GM18502 (cell line): ENCODE measurements around the gene BCAS3.
"Not testable (repeated sequence)": the region's sequence is repeated elsewhere in the genome, so short reads cannot be mapped to it uniquely, and the experiment has no call there.

Experiments used
- ATAC-seq: cut with Tn5 transposase; IDR thresholded peaks from one replicate; pipeline ENCODE4 v1.9.1; 2021; ENCODE audit warnings: mild to moderate bottlenecking; ENCODE audit not compliant: unreplicated experiment, poor library complexity

The BCAS3 gene

GRCh38 chr17:60677308-60678117, at the start of gene BCAS3:
Gene BCAS3 (plus strand): TSS chr17:60677851.
- ATAC-seq: peak; percentile 97

DNA sequence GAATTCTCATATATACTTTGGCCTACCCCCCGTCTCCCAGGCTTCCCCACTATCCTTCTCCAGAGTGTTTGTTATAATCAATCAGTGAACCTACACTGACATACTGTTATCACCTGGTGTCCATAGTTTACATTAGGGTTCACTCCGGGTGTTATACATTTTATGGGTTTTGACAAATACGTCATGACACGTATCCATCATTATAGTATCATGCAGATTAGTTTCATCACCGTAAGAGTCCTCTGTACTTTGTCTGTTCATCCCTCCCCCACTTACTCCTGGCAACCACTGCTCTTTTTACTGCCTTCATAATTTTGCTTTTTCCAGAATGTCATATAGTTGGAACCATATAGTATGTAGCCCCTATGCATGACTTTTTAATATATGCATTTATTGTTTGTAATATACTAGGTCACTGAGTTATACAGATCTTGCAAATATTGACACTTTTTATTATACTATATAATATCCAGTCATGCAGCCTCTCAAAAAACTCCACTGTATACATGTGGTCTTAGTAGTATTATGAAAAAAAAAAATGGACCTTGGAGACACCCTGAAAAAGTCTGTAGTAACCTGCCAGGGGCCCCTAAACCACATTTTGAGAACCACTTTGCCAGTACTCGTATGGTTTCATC, 49.3 kb upstream of the BCAS3 start:
- ATAC-seq: no peak

GRCh38 chr17:60629120-60629519, 48.5 kb upstream of the BCAS3 start:
- ATAC-seq: no peak

DNA sequence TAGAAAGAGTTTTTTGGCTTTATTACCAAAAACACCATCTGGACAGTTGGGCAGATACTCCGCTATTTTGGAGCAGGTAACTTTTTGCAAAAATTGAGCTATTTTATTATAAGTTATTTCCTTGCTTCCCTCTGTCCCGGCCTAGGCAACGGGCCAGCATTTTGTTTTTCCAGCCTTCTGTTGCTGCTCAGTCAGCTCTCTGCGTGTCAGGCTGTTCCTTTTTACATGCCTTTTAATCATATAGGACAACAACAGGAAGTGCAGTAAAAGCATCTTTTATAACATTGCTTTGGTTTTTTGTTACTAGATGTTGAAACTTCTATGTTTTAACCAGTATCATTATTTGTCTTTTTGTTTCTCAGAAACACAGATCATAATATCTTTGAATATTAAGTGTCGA, 47.3 kb upstream of the BCAS3 start:
- no peak for ATAC-seq

DNA sequence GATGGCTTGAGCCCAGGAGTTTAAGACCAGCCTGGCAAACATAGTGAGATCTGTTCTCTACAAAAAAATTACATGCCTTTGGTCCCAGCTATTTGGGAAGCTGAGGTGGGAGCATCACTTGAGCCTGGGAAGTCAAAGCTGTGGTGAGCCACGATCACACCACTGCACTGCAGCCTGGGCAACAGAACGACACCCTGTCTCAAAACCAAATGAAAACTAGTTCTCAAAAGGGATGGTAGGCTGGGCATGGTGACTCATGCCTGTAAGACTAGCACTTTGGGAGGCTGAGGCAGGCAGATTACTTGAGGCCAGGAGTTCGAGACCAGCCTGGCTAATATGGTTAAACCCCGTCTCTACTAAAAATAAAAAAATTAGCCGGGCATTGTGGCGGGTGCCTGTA, 46.5 kb upstream of the BCAS3 start:
- ATAC-seq: no peak

DNA sequence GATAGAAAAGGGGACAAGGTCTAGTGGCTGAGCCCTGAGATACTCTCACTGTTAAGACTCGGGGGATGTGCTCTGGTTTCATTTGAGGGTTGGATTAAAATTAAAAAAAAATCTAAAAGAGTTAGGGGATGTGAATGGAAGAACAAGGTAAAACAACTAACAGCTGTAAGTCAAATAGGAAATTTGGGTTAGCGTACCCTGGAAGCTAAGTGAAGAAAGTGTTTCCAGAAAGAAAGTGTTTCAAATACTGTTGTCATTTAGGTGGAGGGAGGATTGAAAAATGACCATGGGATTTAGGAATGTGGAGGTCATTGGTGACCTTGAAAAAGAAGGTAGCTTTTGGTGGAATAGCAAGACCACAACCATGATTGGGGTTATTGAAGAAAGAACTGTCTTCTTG, 40.0 kb upstream of the BCAS3 start:
- ATAC-seq: no peak

DNA sequence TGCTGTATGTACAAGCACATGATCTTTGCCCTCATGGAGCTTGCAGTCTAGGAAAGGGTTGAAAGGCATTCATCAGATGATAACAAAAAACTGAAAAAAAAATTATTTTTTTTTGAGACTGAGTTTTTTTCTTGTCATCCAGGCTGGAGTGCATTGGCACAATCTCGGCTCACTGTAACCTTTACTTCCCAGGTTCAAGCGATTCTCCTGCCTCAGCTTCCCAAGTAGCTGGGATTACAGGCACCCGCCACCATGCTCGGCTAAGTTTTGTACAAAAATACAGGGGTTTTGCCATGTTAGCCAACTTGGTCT, 38.7 kb upstream of the BCAS3 start:
- ATAC-seq: no peak

DNA sequence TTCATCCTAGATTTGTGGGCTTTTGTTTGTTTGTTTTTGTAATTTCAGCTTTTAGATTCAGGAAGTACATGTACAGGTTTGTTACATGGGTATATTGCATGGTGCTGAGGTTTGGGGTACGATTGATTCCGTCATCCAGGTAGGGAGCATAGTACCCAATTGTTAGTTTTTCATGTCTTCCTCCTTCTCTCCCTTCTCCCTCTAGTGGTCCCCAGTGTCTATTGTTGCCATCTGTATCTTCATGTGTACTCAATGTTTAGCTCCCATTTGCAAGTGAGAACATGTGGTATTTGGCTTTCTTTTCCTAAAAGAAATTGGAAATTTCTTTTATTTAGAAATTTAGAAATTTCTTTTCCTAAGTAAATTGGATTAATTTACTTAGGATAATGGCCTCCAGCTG, 37.1 kb upstream of the BCAS3 start:
- ATAC-seq: no peak

GRCh38 chr17:60641126-60641525, 36.5 kb upstream of the BCAS3 start:
- no peak for ATAC-seq

DNA sequence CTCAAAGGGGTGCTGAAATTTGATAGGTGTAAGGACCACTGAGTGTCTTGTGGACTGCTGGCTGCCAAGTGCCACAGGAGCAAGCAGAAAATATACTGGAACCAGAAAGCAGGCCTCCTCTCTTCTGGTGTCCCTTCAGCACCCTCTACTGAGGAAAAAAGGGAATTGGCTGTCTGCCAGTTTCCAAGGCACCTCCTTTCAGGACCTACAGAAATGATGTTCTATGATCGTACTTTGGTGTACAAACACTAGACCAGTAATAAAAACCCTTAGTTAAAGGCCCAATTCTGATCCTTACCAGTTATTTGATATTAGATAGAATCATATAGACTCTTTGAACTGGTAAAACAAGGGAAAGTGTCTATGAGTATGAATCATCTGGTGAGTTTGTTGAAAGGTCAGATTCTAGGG, 35.8 kb upstream of the BCAS3 start:
- peak; percentile 58 for ATAC-seq

DNA sequence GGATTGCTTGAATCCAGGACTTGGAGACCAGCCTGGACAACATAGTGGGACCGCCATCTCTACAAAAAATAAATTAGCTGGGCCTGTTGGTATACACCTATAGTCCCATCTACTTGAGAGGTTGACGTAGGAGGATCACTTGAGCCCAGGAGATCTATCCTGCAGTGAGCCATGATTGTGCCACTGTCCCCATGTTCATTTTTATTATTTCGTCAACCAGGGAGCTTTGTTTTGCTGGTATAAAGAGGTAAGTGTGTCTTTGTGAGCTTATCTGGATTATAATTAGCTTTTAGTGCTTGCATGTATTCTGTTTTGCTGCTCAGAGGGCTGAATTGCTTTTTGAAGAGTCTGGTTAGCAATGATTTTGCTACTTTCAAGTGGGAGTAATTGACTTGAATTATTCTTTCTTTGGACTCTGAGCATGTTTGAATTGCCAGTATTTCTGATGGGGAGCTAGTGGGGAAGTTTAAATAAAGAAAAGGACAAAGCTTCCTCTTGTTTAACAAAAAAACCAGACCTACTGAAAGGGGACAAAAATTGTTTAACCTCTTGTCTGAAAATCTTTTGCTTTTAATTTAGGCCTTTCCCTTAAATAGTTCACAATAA, 31.6 kb upstream of the BCAS3 start:
- ATAC-seq: no peak

DNA sequence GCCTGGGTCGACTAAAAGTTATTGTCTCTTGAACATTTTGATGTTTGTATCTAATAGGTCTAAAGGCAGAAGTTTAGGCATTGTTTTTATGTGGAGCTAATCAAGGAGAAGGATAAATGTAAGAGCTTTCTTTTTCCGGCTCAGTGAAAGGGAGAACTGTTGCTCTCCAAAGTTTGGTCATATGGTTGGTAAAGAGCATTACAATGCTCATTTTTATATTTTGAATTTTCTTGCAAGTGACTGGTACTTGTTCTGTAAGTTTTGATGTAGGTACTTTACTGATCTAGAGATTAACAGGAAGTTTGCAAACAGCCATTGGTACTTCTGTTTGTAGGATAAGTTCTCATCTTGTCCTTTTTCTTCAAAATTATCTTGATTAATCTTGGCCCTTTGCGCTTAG, 30.9 kb upstream of the BCAS3 start:
- ATAC-seq: no peak

DNA sequence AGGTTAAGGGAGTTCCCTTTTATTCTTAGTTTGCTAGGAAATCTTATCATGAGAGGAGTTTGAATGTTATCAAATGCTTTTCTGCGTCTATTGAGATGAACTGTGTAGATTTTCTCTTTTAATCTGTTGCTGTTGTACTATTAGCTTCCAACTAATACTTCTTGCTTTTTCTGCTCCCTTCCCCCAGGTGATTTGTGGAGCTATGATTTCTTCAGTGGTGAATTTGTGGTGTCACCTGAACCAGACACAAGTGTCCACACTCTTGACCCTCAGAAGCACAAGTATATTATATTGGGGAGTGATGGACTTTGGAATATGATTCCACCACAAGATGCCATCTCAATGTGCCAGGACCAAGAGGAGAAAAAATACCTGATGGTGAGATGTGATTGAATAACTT, 29.9 kb upstream of the BCAS3 start:
- no peak for ATAC-seq

GRCh38 chr17:60652454-60653247, 25.0 kb upstream of the BCAS3 start:
- ATAC-seq: peak; percentile 98

- no peak for ATAC-seq
Observed at GRCh38 chr17:60653569-60653968, 24.1 kb upstream of the BCAS3 start.

- no peak for ATAC-seq
Observed at GRCh38 chr17:60656499-60656898, 21.2 kb upstream of the BCAS3 start.

GRCh38 chr17:60659156-60659555, 18.5 kb upstream of the BCAS3 start:
- ATAC-seq: no peak

- no peak for ATAC-seq
Observed at GRCh38 chr17:60661489-60661888, 16.2 kb upstream of the BCAS3 start.

- ATAC-seq: no peak
Observed at GRCh38 chr17:60664022-60664421, 13.6 kb upstream of the BCAS3 start.

DNA sequence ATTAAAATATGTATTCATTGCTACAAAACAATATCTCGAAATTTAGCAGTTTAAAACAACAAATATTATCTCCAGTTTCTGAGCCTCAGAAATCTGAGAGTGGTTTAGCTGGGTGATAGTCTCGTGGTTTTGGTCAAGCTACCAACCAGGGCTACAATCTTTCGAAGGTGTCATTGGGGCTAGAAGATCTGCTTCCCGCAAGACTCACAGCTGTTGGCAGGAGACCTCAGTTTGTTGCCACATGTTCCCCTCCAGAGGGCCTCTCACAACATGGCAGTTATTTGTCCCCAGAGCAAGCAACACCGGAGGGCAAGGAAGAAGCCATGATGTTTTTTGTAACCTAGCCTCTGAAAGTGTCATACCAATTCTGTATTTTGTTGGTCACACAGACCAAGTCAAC, 12.0 kb upstream of the BCAS3 start:
- no peak for ATAC-seq

GRCh38 chr17:60668741-60669140, 8.9 kb upstream of the BCAS3 start:
- not testable (repeated sequence) for ATAC-seq
